ENCODE data around the gene RAB11FIP3. TPM values are rescaled to one million over a fixed set of nuclear protein-coding genes. Genes with fewer than 3 reads are reported as not detected.
A peak's percentile ranks its signal among the peaks of the same experiment; 100 is the strongest.
"Not testable (repeated sequence)": the region's sequence is repeated elsewhere in the genome, so short reads cannot be mapped to it uniquely, and the experiment has no call there.

Gene RAB11FIP3
- total RNA-seq, 2 donors from 2014 or later = 19.9 to 43.8 TPM

DNA sequence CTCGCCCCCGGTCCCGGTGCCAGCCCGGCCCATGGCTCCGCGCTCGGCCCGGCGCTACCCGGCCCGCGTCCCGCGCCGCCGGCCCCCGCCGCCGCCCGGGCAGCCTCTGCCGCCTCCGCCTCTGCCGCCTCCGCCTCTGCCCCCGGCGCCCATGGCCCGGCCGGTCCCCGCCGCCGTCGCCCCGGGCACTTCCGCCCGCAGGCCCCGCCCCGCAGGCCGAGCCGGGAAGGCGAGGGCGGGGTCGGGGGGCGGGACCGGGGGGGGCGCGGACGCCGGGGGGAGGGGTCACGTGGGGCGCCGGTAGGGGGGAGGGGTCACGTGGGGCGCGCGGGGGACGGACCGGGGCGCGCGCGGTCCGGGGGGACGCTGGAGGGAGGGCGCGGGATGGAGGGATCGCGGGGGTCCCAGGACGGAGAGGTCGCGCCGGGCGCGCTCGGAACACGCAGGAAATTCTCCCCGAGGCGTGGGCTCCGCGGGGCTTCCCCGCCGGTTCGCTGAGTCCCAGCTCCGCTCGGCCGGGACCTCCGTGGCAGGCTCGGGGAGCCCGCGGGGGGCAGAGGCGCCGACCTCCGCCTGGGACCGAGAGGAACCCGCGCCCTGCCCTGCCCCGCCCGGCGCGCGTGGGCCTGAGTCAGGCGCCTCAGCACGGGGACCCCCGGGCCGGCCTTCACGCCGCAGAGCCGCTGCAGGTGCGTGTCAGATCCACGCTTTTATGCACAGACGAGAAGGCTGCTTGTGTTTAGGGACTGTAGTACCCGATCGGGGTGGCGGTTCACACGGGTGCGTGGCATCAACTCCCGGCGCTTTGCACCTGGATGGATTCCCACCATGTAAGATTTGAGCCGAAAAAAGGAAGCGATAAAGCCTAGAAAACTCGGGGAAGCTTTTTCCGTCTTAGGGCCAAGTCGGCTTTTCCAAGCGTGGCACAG lies 43.4 kb upstream of the RAB11FIP3 start, which contains the start of gene PGAP6:
TSS of gene PGAP6 (minus strand) at position 190 of the 929 bp plus-strand sequence. CDS start at position 33, 157 bp downstream.
- H3K27ac ChIP-seq = peak within 1 kb of the TSS; percentile 87 to 90

DNA sequence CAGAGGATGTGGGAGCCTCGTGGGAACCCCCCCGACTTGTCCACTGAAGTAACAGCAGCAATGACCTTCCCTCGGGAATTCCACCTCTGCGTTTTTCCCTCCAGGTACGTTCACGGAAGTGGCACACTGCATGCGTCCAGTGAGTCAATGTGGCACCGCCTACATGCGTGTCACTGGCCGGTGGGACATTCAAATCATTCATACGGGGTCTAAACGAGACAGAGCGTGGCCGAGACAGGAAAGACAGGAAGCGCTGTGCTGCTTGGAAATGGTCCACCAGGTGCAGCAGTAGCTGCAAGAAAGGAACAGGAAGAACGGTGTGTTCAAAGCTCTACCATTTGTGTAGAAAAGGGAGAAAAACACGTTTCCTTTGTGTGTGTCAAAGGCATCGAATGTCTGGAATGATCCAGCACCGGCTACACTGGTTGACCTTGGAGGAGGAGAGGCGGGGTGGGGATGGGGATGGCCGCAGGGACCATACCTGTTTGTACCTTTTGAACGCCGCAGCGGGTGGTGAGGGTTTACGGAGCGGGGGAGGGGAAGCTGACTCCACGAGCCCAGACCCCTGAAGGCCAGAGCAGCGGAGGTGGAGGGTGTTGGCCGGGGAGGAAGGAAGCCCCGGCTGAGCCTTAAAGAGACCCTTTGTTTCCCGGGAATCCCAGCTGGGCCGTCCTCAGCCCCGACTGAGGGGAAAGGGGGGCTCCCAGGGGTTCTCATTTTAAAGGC lies 42.0 kb upstream of the RAB11FIP3 start:
- Histone ChIP-seq H3K27me3 (no peaks in the 10 kb centered on the region), H3K4me1 (peaks cover 0 to 58% of the 10 kb centered on the region in 2 donors), H3K9me3 (no peaks in the 10 kb centered on the region), H3K36me3 (no peaks in the 10 kb centered on the region), H3K4me3 (peak overlapping the region in 1 of 2 donors; percentile 97), H3K27ac (peak overlapping the region; percentile 11 to 57)
- no peak for DNase-seq (ENCODE audit: low spot score)
- TF ChIP-seq, protein P1, sequence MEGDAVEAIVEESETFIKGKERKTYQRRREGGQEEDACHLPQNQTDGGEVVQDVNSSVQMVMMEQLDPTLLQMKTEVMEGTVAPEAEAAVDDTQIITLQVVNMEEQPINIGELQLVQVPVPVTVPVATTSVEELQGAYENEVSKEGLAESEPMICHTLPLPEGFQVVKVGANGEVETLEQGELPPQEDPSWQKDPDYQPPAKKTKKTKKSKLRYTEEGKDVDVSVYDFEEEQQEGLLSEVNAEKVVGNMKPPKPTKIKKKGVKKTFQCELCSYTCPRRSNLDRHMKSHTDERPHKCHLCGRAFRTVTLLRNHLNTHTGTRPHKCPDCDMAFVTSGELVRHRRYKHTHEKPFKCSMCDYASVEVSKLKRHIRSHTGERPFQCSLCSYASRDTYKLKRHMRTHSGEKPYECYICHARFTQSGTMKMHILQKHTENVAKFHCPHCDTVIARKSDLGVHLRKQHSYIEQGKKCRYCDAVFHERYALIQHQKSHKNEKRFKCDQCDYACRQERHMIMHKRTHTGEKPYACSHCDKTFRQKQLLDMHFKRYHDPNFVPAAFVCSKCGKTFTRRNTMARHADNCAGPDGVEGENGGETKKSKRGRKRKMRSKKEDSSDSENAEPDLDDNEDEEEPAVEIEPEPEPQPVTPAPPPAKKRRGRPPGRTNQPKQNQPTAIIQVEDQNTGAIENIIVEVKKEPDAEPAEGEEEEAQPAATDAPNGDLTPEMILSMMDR (IDR thresholded peaks at IDR 0.05) = no peak

More for the DNA sequence above, 43.4 kb upstream of the RAB11FIP3 start, which contains the start of gene PGAP6:
- peaks cover 4% of the 10 kb centered on the region for H3K36me3 ChIP-seq
- no peak for DNase-seq (ENCODE audit: low spot score)
- H3K4me3 ChIP-seq = peak within 1 kb of the TSS; percentile 96 to 97
- no peaks in the 10 kb centered on the region for H3K9me3 ChIP-seq
- peaks cover 0 to 50% of the 10 kb centered on the region in 2 donors for H3K4me1 ChIP-seq
- TF ChIP-seq, protein P1 (IDR thresholded peaks at IDR 0.05) = no peak
- H3K27me3 ChIP-seq = no peaks in the 10 kb centered on the region

DNA sequence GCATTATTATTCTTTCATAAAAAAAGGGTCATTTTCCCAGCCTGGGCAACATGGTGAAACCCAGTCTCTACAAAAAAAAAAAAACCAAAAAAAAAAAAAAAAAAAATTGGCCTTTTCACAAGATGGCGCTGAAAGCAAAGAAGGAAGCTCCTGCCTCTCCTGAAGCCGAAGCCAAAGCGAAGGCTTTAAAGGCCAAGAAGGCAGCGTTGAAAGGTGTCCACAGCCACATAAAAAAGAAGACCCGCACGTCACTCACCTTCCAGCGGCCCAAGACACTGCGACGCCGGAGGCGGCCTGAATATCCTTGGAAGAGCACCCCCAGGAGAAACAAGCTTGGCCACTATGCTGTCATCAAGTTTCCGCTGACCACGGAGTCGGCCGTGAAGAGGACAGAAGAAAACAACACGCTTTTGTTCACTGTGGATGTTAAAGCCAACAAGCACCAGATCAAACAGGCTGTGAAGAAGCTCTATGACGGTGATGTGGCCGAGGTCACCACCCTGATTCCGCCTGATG lies 38.8 kb upstream of the RAB11FIP3 start:
- TF ChIP-seq, protein P1 (IDR thresholded peaks at IDR 0.05) = peak in 1 of 2 donors; percentile 18
- H3K9me3 ChIP-seq = no peaks in the 10 kb centered on the region
- H3K27ac ChIP-seq = peak overlapping the region; percentile 47 to 59
- no peak overlapping the region for H3K4me3 ChIP-seq
- peaks cover 0 to 39% of the 10 kb centered on the region in 2 donors for H3K4me1 ChIP-seq
- H3K36me3 ChIP-seq = no peaks in the 10 kb centered on the region
- DNase-seq (ENCODE audit: low spot score) = no peak
- no peaks in the 10 kb centered on the region for H3K27me3 ChIP-seq

DNA sequence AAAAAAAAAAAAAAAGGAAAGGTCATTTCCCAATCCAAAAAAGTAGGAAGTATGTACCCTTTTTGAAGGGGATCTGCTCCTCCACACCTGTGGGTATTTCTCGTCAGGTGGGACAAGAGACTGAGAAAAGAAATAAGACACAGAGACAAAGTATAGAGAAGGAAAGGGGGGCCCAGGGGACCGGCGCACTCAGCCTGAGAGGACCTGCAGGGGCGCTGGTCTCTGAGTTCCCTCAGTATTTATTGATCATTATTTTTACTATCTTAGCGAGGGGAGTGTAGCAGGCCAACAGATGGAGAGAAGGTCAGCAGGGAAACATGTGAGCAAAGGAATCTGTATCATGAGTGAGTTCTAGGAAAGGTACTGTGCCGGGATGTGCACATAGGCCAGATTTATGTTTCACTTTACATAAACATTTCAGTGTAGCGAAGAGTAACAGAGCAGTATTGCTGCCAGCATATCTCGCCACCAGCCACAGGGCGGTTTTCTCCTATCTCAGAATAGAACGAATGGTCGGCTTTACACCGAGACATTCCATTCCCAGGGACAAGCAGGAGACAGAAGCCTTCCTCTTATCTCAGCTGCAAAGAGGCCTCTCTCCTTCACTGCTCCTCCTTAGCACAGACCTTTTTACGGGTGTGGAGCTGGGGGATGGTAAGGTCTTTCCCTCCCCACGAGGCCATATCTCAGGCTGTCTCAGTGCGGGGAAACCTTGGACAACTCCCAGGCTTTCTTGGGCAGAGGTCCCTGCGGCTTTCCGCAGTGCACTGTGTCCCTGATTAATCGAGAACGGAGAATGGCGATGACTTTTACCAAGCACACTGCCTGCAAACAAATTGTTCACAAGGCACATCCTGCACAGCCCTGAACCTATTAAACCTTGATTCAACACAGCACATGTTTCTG lies 37.4 kb upstream of the RAB11FIP3 start:
- H3K36me3 ChIP-seq; H3K9me3 ChIP-seq; H3K27me3 ChIP-seq; DNase-seq (ENCODE audit: low spot score): not testable (repeated sequence)
- Histone ChIP-seq H3K27ac (peak overlapping the region; percentile 44 to 62), H3K4me1 (peaks cover 0 to 31% of the 10 kb centered on the region in 2 donors), H3K4me3 (peak overlapping the region in 1 of 2 donors; percentile 26)

DNA sequence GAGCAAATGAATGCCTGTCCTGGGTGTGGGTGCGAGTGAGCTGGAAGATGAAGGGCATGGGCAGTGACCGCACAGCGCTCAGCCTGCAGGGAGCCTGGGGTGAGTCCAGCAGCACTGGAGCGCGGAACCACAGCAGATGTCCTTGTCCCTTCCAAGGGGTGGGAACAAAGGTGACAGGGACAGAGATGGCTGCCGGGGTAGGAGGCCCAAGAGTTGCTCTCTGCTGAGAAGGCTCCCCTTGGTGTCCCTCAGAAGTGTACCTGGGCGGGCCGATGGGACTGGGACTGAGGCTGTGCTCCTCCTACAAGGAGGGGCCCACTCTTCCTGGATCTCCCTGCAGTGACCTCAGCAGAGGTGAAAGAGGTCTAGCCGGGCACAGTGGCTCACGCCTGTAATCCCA lies 36.1 kb upstream of the RAB11FIP3 start:
- DNase-seq (ENCODE audit: low spot score) = no peak
- TF ChIP-seq, protein P1 (IDR thresholded peaks at IDR 0.05) = no peak
- Histone ChIP-seq H3K4me3 (no peak overlapping the region), H3K4me1 (peaks cover 0 to 18% of the 10 kb centered on the region in 2 donors), H3K27me3 (no peaks in the 10 kb centered on the region), H3K27ac (no peak overlapping the region), H3K9me3 (no peaks in the 10 kb centered on the region), H3K36me3 (no peaks in the 10 kb centered on the region)

Data from right atrium auricular region (tissue), 2 donors.